CD14-positive monocyte (primary cell): ENCODE measurements around the gene C2. TPM values are rescaled to one million over a fixed set of nuclear protein-coding genes. Genes with fewer than 3 reads are reported as not detected.
A peak's percentile ranks its signal among the peaks of the same experiment; 100 is the strongest.

Experiments
- DNase-seq, 3 donors: peaks; one replicate each; pipeline ENCODE4 v3.0.0-alpha.2; 2011 to 2022
- H2AFZ ChIP-seq: 2 replicates; pipeline ENCODE4 v1.6.0; 2012; ENCODE audit warnings: mild to moderate bottlenecking, low read depth, low read length, inconsistent platforms; ENCODE audit not compliant: insufficient read depth, poor library complexity, severe bottlenecking
- H3K27ac ChIP-seq, 2 donors: 1 replicate in 1 of 2; 2 replicates in 1 of 2; pipeline ENCODE4 v1.5.1; 2012 to 2013; ENCODE audit warnings: low read length in 2 of 2, control low read depth in 1 of 2, inconsistent platforms in 1 of 2, low read depth in 1 of 2, mild to moderate bottlenecking in 1 of 2
- H3K27me3 ChIP-seq, 2 donors: one replicate each; pipeline versions ENCODE4 v1.6.0 to v1.6.1; 2011 to 2013; ENCODE audit warnings: low read length in 2 of 2; ENCODE audit not compliant: control insufficient read depth in 2 of 2, insufficient read depth in 2 of 2
- H3K36me3 ChIP-seq, 2 donors: replicated peaks in 1 of 2; 1 replicate in 1 of 2; 2 replicates in 1 of 2; pipeline versions ENCODE4 v1.5.1 to v1.6.1; 2012 to 2013; ENCODE audit warnings: low read length in 2 of 2, control low read depth in 1 of 2, inconsistent platforms in 1 of 2, mild to moderate bottlenecking in 1 of 2; ENCODE audit not compliant: insufficient read depth in 2 of 2, control insufficient read depth in 1 of 2
- H3K4me1 ChIP-seq, 2 donors: 1 replicate in 1 of 2; 2 replicates in 1 of 2; pipeline versions ENCODE4 v1.5.1 to v1.6.1; 2012 to 2013; ENCODE audit warnings: low read length in 2 of 2, control low read depth in 1 of 2, inconsistent platforms in 1 of 2, mild to moderate bottlenecking in 1 of 2, moderate library complexity in 1 of 2; ENCODE audit not compliant: insufficient read depth in 2 of 2, control insufficient read depth in 1 of 2
- H3K4me2 ChIP-seq: replicated peaks from 2 replicates; pipeline ENCODE3; 2012; ENCODE audit warnings: low read length, moderate library complexity, mild to moderate bottlenecking; ENCODE audit not compliant: poor library complexity, severe bottlenecking; ENCODE audit errors: extremely low read depth
- H3K4me3 ChIP-seq, 3 experiments: fragments of 200-600 bp in 1 of 3; sonication (generic) in 1 of 3; replicated peaks in 1 of 3; 1 replicate in 2 of 3; 2 replicates in 1 of 3; pipeline ENCODE4 v1.5.1; 2011 to 2013; ENCODE audit warnings: low read length in 3 of 3, mild to moderate bottlenecking in 3 of 3, control low read depth in 2 of 3, low read depth in 2 of 3, inconsistent platforms in 1 of 3, moderate library complexity in 1 of 3
- H3K79me2 ChIP-seq: 2 replicates; pipeline ENCODE4 v1.6.0; 2012; ENCODE audit warnings: mild to moderate bottlenecking, control low read depth, inconsistent platforms, low read length, moderate library complexity; ENCODE audit not compliant: insufficient read depth
- H3K9ac ChIP-seq: 2 replicates; pipeline ENCODE4 v1.6.0; 2017; ENCODE audit warnings: low read length, mild to moderate bottlenecking; ENCODE audit not compliant: insufficient read depth, poor library complexity, severe bottlenecking
- H3K9me3 ChIP-seq, 2 donors: replicated peaks in 1 of 2; 1 replicate in 1 of 2; 2 replicates in 1 of 2; pipeline versions ENCODE4 v1.5.1 to v1.6.1; 2012 to 2013; ENCODE audit warnings: low read length in 2 of 2, control low read depth in 1 of 2; ENCODE audit not compliant: control insufficient read depth in 1 of 2, insufficient read depth in 1 of 2
- H4K20me1 ChIP-seq: 2 replicates; pipeline ENCODE4 v1.6.0; 2012; ENCODE audit warnings: mild to moderate bottlenecking, low read length, control low read depth, moderate library complexity; ENCODE audit not compliant: insufficient read depth
- H3K27ac Mint-ChIP-seq, 7 donors: one replicate each; pipeline ENCODE4 v1.8.0; 2020; ENCODE audit warnings: mild to moderate bottlenecking in 7 of 7, mixed read lengths in 7 of 7, moderate library complexity in 6 of 7, inconsistent platforms in 2 of 7
- H3K27me3 Mint-ChIP-seq, 3 donors: one replicate each; pipeline ENCODE4 v1.8.0; 2021 to 2022; ENCODE audit warnings: low read depth in 3 of 3, mild to moderate bottlenecking in 3 of 3, mixed read lengths in 3 of 3, moderate library complexity in 3 of 3, inconsistent platforms in 1 of 3
- H3K36me3 Mint-ChIP-seq, 2 donors: one replicate each; pipeline ENCODE4 v1.8.0; 2020; ENCODE audit warnings: mixed read lengths in 2 of 2, inconsistent platforms in 1 of 2, mild to moderate bottlenecking in 1 of 2
- H3K4me1 Mint-ChIP-seq: one replicate; pipeline ENCODE4 v1.8.0; 2020; ENCODE audit warnings: mild to moderate bottlenecking, mixed read lengths
- H3K4me3 Mint-ChIP-seq, 2 donors: one replicate each; pipeline ENCODE4 v1.8.0; 2020; ENCODE audit warnings: mild to moderate bottlenecking in 2 of 2, mixed read lengths in 2 of 2, moderate library complexity in 1 of 2
- H3K9me3 Mint-ChIP-seq, 7 donors: one replicate each; pipeline ENCODE4 v1.8.0; 2020 to 2022; ENCODE audit warnings: mixed read lengths in 7 of 7, mild to moderate bottlenecking in 6 of 7, moderate library complexity in 6 of 7, inconsistent platforms in 2 of 7
- WGBS: methylation state at CpG from one replicate; pipeline ENCODE4 v1.1.5; 2013; ENCODE audit warnings: missing lambda C conversion rate; ENCODE audit not compliant: insufficient coverage; 5-methylcytosine and 5-hydroxymethylcytosine counted together
- intact Hi-C, 2 donors: fragments of 100-400 bp; cut with micrococcal nuclease; formaldehyde crosslinking; loops; one replicate each; pipeline versions ENCODE4 v1.15.0 to v1.15.1; 2023
- polyA plus RNA-seq, 3 donors: library from polyadenylated mRNA; depleted of rRNA in 1 of 3; unstranded in 2 of 3; stranded (reverse) in 1 of 3; fragments of 300-500 nt in 2 of 3; fragments of >200 nt in 1 of 3; fragmentation: Illumina TruSeq in 2 of 3; gene quantifications; 1 replicate in 2 of 3; 2 replicates in 1 of 3; pipeline ENCODE4 v1.2.3, GENCODE V29; 2012 to 2021
- TF ChIP-seq, protein P1 (sequence below): fragments of 200-600 bp; IDR thresholded peaks from one replicate; pipeline ENCODE4 v1.8.0; 2022; ENCODE audit warnings: antibody characterized with exemption, mild to moderate bottlenecking

The C2 gene
- polyA plus RNA-seq, 3 donors = 5.4 to 7.2 (median 6.5) TPM

DNA sequence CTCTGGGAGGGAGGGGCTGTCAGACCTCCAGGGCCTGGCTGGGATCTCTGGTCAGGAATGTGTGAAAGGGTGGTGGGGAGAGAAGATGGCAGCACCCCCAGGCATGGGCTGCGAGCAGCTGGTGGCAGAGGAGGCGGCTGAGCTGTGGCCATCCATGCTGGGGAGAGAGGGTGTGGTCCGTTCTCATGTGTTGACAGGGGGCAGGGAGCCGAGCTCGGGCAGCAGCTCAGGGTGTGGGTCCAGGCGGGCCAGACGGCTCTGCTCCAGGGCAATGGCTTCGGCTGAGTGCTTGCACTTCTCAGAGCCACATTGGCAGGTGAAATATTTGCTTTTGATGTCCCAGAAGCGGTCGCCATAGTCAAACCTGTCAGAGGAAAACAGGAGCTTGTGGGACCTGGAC is 47.6 kb upstream of the C2 start:
- Mint-ChIP-seq H3K27ac (peak overlapping the region in 3 of 7 donors; percentile 50 to 53 (median 51)), H3K4me3 (no peak overlapping the region), H3K4me1 (no peaks in the 10 kb centered on the region), H3K36me3 (peaks cover 47 to 60% of the 10 kb centered on the region in 2 donors), H3K9me3 (peaks cover 0 to 1% (median 0%) of the 10 kb centered on the region in 7 donors), H3K27me3 (peaks cover 5 to 7% (median 5%) of the 10 kb centered on the region in 3 donors)
- Histone ChIP-seq H3K9ac (no peak overlapping the region), H3K36me3 (peaks cover 52 to 54% of the 10 kb centered on the region in 2 donors), H4K20me1 (no peaks in the 10 kb centered on the region), H3K27ac (no peak overlapping the region), H3K4me1 (no peaks in the 10 kb centered on the region), H3K4me2 (no peak overlapping the region), H3K4me3 (no peak overlapping the region), H3K79me2 (no peaks in the 10 kb centered on the region), H3K9me3 (no peaks in the 10 kb centered on the region), H2AFZ (no peak overlapping the region), H3K27me3 (no peaks in the 10 kb centered on the region)
- DNase-seq = peak in 1 of 3 donors; percentile 3
- WGBS = 97% methylated on average over 10 of the region's 10 CpGs
- TF ChIP-seq, protein P1, sequence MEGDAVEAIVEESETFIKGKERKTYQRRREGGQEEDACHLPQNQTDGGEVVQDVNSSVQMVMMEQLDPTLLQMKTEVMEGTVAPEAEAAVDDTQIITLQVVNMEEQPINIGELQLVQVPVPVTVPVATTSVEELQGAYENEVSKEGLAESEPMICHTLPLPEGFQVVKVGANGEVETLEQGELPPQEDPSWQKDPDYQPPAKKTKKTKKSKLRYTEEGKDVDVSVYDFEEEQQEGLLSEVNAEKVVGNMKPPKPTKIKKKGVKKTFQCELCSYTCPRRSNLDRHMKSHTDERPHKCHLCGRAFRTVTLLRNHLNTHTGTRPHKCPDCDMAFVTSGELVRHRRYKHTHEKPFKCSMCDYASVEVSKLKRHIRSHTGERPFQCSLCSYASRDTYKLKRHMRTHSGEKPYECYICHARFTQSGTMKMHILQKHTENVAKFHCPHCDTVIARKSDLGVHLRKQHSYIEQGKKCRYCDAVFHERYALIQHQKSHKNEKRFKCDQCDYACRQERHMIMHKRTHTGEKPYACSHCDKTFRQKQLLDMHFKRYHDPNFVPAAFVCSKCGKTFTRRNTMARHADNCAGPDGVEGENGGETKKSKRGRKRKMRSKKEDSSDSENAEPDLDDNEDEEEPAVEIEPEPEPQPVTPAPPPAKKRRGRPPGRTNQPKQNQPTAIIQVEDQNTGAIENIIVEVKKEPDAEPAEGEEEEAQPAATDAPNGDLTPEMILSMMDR = no peak
- intact Hi-C loops = no loop called here

DNA sequence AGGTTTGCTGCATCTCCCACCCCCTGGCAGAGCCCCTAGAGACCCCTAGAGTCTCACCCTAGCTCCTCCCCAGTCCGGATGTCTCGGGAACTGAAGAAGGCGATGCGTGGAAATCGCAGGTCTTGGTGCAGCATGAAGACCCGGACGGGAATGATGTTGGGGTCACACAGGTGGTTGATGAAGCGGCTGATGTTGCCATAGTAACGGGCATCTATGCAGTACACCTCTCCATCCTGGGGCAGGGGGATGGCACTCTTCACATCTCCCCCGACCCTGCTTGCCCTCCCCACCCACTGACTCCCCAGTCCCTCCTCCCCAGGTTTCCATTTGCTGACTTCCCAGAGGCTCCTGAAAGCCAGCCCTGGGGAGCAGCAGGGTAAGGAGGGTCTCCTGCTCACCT is 46.9 kb upstream of the C2 start:
- H2AFZ ChIP-seq = no peak overlapping the region
- Mint-ChIP-seq H3K36me3 (peaks cover 53 to 67% of the 10 kb centered on the region in 2 donors), H3K4me3 (no peak overlapping the region), H3K27me3 (peaks cover 3 to 5% (median 3%) of the 10 kb centered on the region in 3 donors), H3K27ac (no peak overlapping the region), H3K4me1 (no peaks in the 10 kb centered on the region), H3K9me3 (peaks cover 0 to 1% (median 0%) of the 10 kb centered on the region in 7 donors)
- intact Hi-C loops = no loop called here
- H3K4me2 ChIP-seq = no peak overlapping the region
- no peaks in the 10 kb centered on the region for H3K79me2 ChIP-seq
- peaks cover 55 to 61% of the 10 kb centered on the region in 2 donors for H3K36me3 ChIP-seq
- H4K20me1 ChIP-seq = no peaks in the 10 kb centered on the region
- H3K4me1 ChIP-seq = no peaks in the 10 kb centered on the region
- no peak overlapping the region for H3K4me3 ChIP-seq
- no peaks in the 10 kb centered on the region for H3K27me3 ChIP-seq
- no peaks in the 10 kb centered on the region for H3K9me3 ChIP-seq
- no peak overlapping the region for H3K9ac ChIP-seq
- no peak overlapping the region for H3K27ac ChIP-seq
- DNase-seq = no peak
- 97% methylated on average over 5 of the region's 10 CpGs for WGBS
- TF ChIP-seq, protein P1 = no peak
